HepG2 (cell line): ENCODE data around the gene CEP104. TPM values are rescaled to one million over a fixed set of nuclear protein-coding genes. Genes with fewer than 3 reads are reported as not detected.

ENCODE experiments used
- ATAC-seq: fragments of 200-7000 bp; cut with Tn5 transposase; 3 replicates; pipeline ENCODE4 v1.9.1; 2020; ENCODE audit warnings: mild to moderate bottlenecking, moderate library complexity
- BruUV-seq: library from RNA; stranded (reverse); fragments of 400-500 nt; replicated peaks from 2 replicates; lab custom pipeline; 2021; lab: Mats Ljungman, UMichigan
- CTCF ChIA-PET: fragments of 300-600 bp; formaldehyde crosslinking; extraction: SDS; loops from one replicate; lab custom pipeline; 2021; ENCODE audit warnings: low total read pairs, inconsistent platforms, low intra/inter-chr PET ratio; lab: Yijun Ruan, JAX
- POLR2A ChIA-PET: fragments of 350-600 bp; sonication (Branson Sonifier 250); formaldehyde crosslinking; loops from one replicate; lab custom pipeline; 2020; ENCODE audit warnings: antibody characterized with exemption, inconsistent platforms; lab: Yijun Ruan, JAX
- DNase-seq: peaks from one replicate; pipeline ENCODE4 v3.0.0-alpha.2; 2015; ENCODE audit warnings: low spot score
- FAIRE-seq: peaks from 3 replicates; lab custom pipeline; 2011; peaks lifted over from hg19 to GRCh38; lab: Jason Lieb, UNC
- H2AFZ ChIP-seq: one replicate; pipeline ENCODE4 v1.6.1; 2011; ENCODE audit warnings: low read length, inconsistent platforms
- H3K27ac ChIP-seq: fragments of 300-600 bp; 3 replicates; pipeline ENCODE4 v1.8.0; 2011; ENCODE audit warnings: mixed run types, mild to moderate bottlenecking, mixed read lengths, low read length, inconsistent platforms; ENCODE audit not compliant: insufficient read depth; ENCODE audit errors: extremely low read length
- H3K27me3 ChIP-seq, 2 experiments: fragments of 200-600 bp in 1 of 2; 2 replicates in 1 of 2; 3 replicates in 1 of 2; pipeline versions ENCODE4 v1.6.0 to v1.8.0; 2011; ENCODE audit warnings: low read length in 2 of 2, mild to moderate bottlenecking in 2 of 2, moderate library complexity in 2 of 2, inconsistent platforms in 1 of 2; ENCODE audit not compliant: insufficient read depth in 2 of 2, control insufficient read depth in 1 of 2
- H3K36me3 ChIP-seq, 2 experiments: fragments of 200-600 bp in 1 of 2; replicated peaks in 1 of 2; 2 replicates in 1 of 2; 3 replicates in 1 of 2; pipeline versions ENCODE4 v1.5.1 to v1.8.0; 2011; ENCODE audit warnings: low read length in 2 of 2, inconsistent platforms in 1 of 2; ENCODE audit not compliant: insufficient read depth in 2 of 2, control insufficient read depth in 1 of 2
- H3K4me1 ChIP-seq: 2 replicates; pipeline ENCODE4 v1.5.1; 2012; ENCODE audit warnings: low read length, inconsistent platforms; ENCODE audit not compliant: insufficient read depth
- H3K4me2 ChIP-seq: 2 replicates; pipeline ENCODE4 v1.6.0; 2011; ENCODE audit warnings: low read depth, low read length, inconsistent platforms
- H3K4me3 ChIP-seq, 3 experiments: fragments of 200-600 bp in 1 of 3; sonication (generic), shearing (Covaris generic) in 1 of 3; replicated peaks in 1 of 3; 2 replicates each; pipeline ENCODE4 v1.5.1; 2011 to 2016; ENCODE audit warnings: low read length in 3 of 3, inconsistent platforms in 2 of 3, low read depth in 2 of 3, mild to moderate bottlenecking in 2 of 3, control low read depth in 1 of 3, mixed read lengths in 1 of 3; ENCODE audit not compliant: insufficient read depth in 1 of 3
- H3K79me2 ChIP-seq: one replicate; pipeline ENCODE4 v1.6.1; 2011; ENCODE audit warnings: low read length, inconsistent platforms; ENCODE audit not compliant: insufficient read depth
- H3K9ac ChIP-seq: 2 replicates; pipeline ENCODE4 v1.6.0; 2011; ENCODE audit warnings: mild to moderate bottlenecking, low read depth, low read length, inconsistent platforms; ENCODE audit not compliant: insufficient read depth
- H3K9me3 ChIP-seq: 2 replicates; pipeline ENCODE4 v1.5.1; 2012; ENCODE audit warnings: mild to moderate bottlenecking, low read length
- H4K20me1 ChIP-seq: 2 replicates; pipeline ENCODE4 v1.6.0; 2011; ENCODE audit warnings: inconsistent platforms, mild to moderate bottlenecking, low read length, moderate library complexity; ENCODE audit not compliant: insufficient read depth
- AGO1 ChIP-seq: fragments of 200-400 bp; formaldehyde crosslinking; IDR thresholded peaks from 2 replicates; pipeline ENCODE4 v1.6.1; 2017; ENCODE audit warnings: mild to moderate bottlenecking, low read depth, low read length, moderate library complexity; ENCODE audit not compliant: poor library complexity, severe bottlenecking
- AKNA ChIP-seq: sonication (generic); formaldehyde crosslinking; IDR thresholded peaks from 2 replicates; pipeline ENCODE4 v1.4.0; 2020; ENCODE audit warnings: missing genetic modification reagents, borderline replicate concordance
- FOXO4 ChIP-seq: sonication (generic); formaldehyde crosslinking; conservative IDR thresholded peaks from 2 replicates; pipeline ENCODE4 v1.8.1; 2023; ENCODE audit warnings: missing genetic modification reagents
- HHEX ChIP-seq: IDR thresholded peaks from 2 replicates; pipeline ENCODE4 v1.6.1; 2016; ENCODE audit warnings: control low read depth
- IKZF4 ChIP-seq: sonication (generic); formaldehyde crosslinking; IDR thresholded peaks from 2 replicates; pipeline ENCODE4 v1.5.1; 2020; ENCODE audit warnings: borderline replicate concordance, mild to moderate bottlenecking, low read depth, missing genetic modification reagents; ENCODE audit errors: not compliant biosample characterization
- MBD4 ChIP-seq: IDR thresholded peaks from 2 replicates; pipeline ENCODE4 v1.6.1; 2012; ENCODE audit warnings: low read length, inconsistent platforms, borderline replicate concordance
- PHB2 ChIP-seq: fragments of 450-650 bp; IDR thresholded peaks from 2 replicates; pipeline ENCODE4 v1.6.1; 2018; ENCODE audit not compliant: partially characterized antibody
- RFXAP ChIP-seq: sonication (generic); formaldehyde crosslinking; IDR thresholded peaks from 2 replicates; pipeline ENCODE4 v1.4.0; 2020; ENCODE audit warnings: missing genetic modification reagents, borderline replicate concordance
- TCF7 ChIP-seq: sonication (generic); IDR thresholded peaks from 2 replicates; pipeline ENCODE4 v1.6.1; 2016; ENCODE audit warnings: antibody characterized with exemption, low read depth
- ZBTB20 ChIP-seq: sonication (generic); formaldehyde crosslinking; IDR thresholded peaks from 2 replicates; pipeline ENCODE4 v1.8.1; 2023; ENCODE audit warnings: missing genetic modification reagents, low read depth, mild to moderate bottlenecking, borderline replicate concordance
- ZNF281 ChIP-seq: sonication (generic); formaldehyde crosslinking; IDR thresholded peaks from 2 replicates; pipeline ENCODE4 v1.4.0; 2020; ENCODE audit warnings: missing genetic modification reagents, borderline replicate concordance
- ZNF550 ChIP-seq: sonication (generic); formaldehyde crosslinking; IDR thresholded peaks from 2 replicates; pipeline ENCODE4 v1.4.0; 2020; ENCODE audit warnings: mild to moderate bottlenecking, missing genetic modification reagents, borderline replicate concordance
- ZNF691 ChIP-seq: sonication (generic); formaldehyde crosslinking; IDR thresholded peaks from 2 replicates; pipeline ENCODE4 v1.4.0; 2020; ENCODE audit warnings: missing genetic modification reagents, low read depth, mild to moderate bottlenecking, borderline replicate concordance
- ZNF775 ChIP-seq: sonication (generic); formaldehyde crosslinking; IDR thresholded peaks from 2 replicates; pipeline ENCODE4 v1.4.0; 2020; ENCODE audit warnings: missing genetic modification reagents, mild to moderate bottlenecking, moderate library complexity, borderline replicate concordance
- ZNF790 ChIP-seq: sonication (generic); formaldehyde crosslinking; IDR thresholded peaks from 2 replicates; pipeline ENCODE4 v1.8.0; 2022; ENCODE audit warnings: missing genetic modification reagents, mild to moderate bottlenecking, borderline replicate concordance
- WGBS: methylation state at CpG from one replicate; pipeline ENCODE4 v1.1.6; 2017; ENCODE audit warnings: low lambda C conversion rate; 5-methylcytosine and 5-hydroxymethylcytosine counted together
- in situ Hi-C: cut with HindIII; loops from 2 replicates; pipeline ENCODE4 v1.10.0; 2017; ENCODE audit warnings: low pct_unique_long_range_greater_than_20kb; ENCODE audit not compliant: extremely low pct_ligation_motif_present
- intact Hi-C: fragments of 100-400 bp; cut with micrococcal nuclease; formaldehyde crosslinking; loops from one replicate; pipeline ENCODE4 v1.10.0; 2022; ENCODE audit not compliant: unreplicated experiment
- polyA plus RNA-seq, 8 experiments: library from polyadenylated mRNA; depleted of rRNA in 3 of 8; stranded (reverse) in 7 of 8; unstranded in 1 of 8; fragments of >200 nt; fragmentation: Illumina TruSeq in 4 of 8; extraction: Trizol in 4 of 8; gene quantifications; 2 replicates each; pipeline versions ENCODE4 v1.2.1 to v1.2.3, GENCODE V29; 2011 to 2016; ENCODE audit warnings: low read depth in 4 of 8, missing spikeins in 1 of 8, mixed read lengths in 1 of 8; ENCODE audit not compliant: insufficient read depth in 1 of 8
- total RNA-seq, 5 experiments: library from RNA; depleted of rRNA; stranded (reverse); fragments of >200 nt; fragmentation: Illumina TruSeq; extraction: Trizol; gene quantifications; 2 replicates each; pipeline ENCODE4 v1.2.3, GENCODE V29; 2016; ENCODE audit warnings: low read depth in 1 of 5

Gene CEP104
- total and polyA plus RNA-seq, 2 of the 13 experiments (the other 11 are each of a cell fraction or from before 2014, with no cell fraction given): 20.4 to 30.1 TPM

- intact Hi-C loops (no loop called here), in situ Hi-C loops (no loop called here)
- no peak overlapping the region for H2AFZ ChIP-seq
- H3K27ac ChIP-seq: no peak overlapping the region
- H3K9me3 ChIP-seq: no peaks in the 10 kb centered on the region
- no TSS peak for BruUV-seq
- no peak overlapping the region for H3K9ac ChIP-seq
- no peak for DNase-seq
- H3K4me3 ChIP-seq: no peak overlapping the region
- WGBS: 93% methylated on average over 4 of the region's 6 CpGs
- no peak for FAIRE-seq
- no peak for ATAC-seq
- peaks cover 10 to 30% of the 10 kb centered on the region in 2 experiments; a peak in 4 of 5 replicates for H3K36me3 ChIP-seq
- ChIA-PET CTCF (no interaction called here), POLR2A (no interaction called here)
- H3K4me2 ChIP-seq: no peak overlapping the region
- no peaks in the 10 kb centered on the region for H3K4me1 ChIP-seq
- no peaks in the 10 kb centered on the region for H4K20me1 ChIP-seq
- no peaks in the 10 kb centered on the region for H3K79me2 ChIP-seq
- no peaks in the 10 kb centered on the region for H3K27me3 ChIP-seq
- no peak for TF ChIP-seq AGO1
- TF ChIP-seq HHEX: no peak
- TF ChIP-seq PHB2: no peak
- no peak for TF ChIP-seq ZNF790 (CRISPR knock-in tag)
- no peak for TF ChIP-seq AKNA (CRISPR knock-in tag)
- no peak for TF ChIP-seq FOXO4 (CRISPR knock-in tag)
- no peak for TF ChIP-seq ZBTB20 (CRISPR knock-in tag)
- no peak for TF ChIP-seq ZNF775 (CRISPR knock-in tag)
- no peak for TF ChIP-seq ZNF281 (CRISPR knock-in tag)
- TF ChIP-seq ZNF550 (CRISPR knock-in tag): no peak
- no peak for TF ChIP-seq IKZF4 (CRISPR knock-in tag)
- TF ChIP-seq RFXAP (CRISPR knock-in tag): no peak
- TF ChIP-seq TCF7: no peak
- no peak for TF ChIP-seq MBD4
- no peak for TF ChIP-seq ZNF691 (CRISPR knock-in tag)
Measured at GRCh38 chr1:3821004-3821403, 36.0 kb downstream of the CEP104 start.
